HG02642 (cell line): ENCODE data around the gene MCU.
"Not testable (repeated sequence)": the region's sequence is repeated elsewhere in the genome, so short reads cannot be mapped to it uniquely, and the experiment has no call there.

Source experiments
- ATAC-seq: cut with Tn5 transposase; IDR thresholded peaks from one replicate; pipeline ENCODE4 v1.9.1; 2021; ENCODE audit warnings: mild to moderate bottlenecking; ENCODE audit not compliant: unreplicated experiment, poor library complexity

MCU gene

DNA sequence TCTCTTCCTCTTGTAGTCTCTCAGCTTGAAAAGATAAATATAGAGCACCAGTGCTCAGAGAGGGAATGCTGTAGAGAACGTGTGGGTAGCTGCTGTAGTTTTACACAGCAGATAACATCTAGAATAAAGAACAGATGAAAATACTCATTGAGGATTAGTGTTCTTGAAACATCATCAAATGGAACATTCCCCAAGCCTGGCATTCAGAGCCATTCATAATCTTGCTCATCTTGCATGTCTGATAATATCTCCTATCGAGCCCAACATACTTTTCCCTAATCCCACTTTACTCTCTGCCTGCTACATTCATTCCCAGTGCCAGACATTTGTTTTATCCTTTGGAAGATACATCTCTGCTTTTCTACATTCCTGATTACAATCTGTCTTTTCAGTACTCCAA lies 35.2 kb downstream of the MCU start:
- ATAC-seq: no peak

DNA sequence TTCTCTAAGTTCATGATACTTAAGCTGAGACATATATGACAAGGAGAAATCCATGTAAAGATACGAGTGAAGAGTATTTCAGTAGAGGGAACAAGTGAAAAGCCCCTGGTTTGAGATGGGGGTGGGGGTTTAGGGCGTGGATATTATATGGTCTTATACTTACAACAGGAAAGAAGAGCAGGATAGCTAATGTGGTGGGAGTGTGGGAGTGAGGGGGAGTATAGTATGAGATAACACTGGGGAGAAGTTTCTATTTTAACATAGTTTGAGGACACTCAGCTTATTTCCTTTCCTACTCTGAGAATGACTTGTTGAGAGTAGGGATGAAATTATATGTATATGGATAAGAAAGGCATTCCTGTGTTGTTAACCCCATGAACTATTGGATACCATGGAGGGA lies 36.5 kb downstream of the MCU start:
- no peak for ATAC-seq

DNA sequence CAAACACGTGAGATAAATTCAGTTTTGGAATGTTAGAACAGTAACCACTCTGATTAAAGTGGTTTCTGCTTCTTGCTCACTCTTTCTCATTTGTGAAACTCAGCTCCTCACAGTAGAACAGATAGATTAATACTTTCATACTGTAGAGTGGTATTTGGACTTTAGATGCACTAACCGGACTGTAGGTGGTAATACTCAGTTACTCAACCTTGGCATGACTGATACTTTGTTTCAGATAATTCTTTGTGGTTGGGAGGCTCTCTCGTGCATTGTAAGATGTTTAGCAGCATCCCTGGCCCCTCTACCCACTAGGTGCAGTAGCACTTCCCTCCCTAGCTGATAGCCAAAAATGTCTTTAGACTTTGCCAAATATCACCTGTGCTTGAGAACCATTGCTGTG lies 37.6 kb downstream of the MCU start:
- ATAC-seq: peak; percentile 59

DNA sequence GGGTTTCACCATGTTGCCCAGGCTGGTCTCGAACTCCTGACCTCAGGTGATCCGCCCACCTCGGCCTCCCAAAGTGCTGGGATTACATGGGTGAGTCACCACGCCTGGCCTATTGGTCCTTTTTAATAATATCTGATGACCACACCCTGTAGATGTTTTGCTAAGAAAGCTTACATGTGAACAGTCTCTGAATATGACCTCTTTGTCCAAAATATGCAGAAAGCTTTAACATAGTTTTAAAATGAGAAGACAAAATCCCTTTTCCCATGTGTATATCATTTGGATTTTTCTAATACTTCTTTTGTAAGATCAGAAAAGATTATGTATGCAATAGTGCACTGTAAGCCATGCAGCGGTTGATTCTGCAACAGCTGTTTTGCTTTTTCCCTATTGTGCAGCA lies 38.5 kb downstream of the MCU start:
- ATAC-seq: no peak

DNA sequence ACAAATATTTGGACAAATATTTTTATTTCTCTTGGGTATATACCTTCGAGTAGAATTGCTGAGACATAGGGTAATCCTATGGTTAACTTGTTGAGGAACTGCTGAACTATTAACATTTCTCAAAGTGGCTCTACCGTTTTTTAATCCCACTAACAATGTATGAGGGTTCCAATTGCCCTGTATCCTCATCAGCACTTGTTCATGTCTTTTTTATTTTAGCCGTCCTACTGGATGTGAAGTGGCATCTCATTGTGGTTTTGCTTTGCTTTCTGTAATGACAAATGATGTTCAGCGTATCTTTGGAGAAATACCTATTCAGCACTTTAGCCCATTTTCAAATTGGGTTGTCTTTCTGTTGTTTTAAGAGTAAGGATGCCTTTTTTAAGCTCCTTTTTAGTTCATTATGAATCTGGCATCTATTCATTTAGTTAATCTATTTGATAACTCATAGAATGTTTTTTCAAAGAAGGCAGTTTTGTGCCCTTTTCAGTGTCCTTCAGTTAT lies 40.0 kb downstream of the MCU start:
- no peak for ATAC-seq

DNA sequence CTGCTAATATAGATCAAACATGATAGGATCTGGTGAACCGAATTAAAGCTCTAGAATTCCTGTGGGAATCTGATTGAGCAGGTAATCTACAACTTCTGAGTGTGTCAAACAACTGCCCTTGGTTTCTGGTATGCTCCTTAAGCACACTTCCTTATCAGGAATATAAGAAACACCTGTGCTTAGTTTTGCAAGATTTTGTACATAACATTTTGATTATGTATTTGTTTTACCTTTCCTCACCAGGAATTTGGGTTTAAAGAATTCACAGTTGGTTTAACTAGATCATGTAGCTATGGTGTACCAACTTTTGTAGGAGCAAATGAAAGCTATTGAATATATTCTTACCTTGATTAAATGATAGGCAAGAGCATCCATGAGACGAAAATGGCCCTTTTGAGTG lies 40.6 kb downstream of the MCU start:
- no peak for ATAC-seq

DNA sequence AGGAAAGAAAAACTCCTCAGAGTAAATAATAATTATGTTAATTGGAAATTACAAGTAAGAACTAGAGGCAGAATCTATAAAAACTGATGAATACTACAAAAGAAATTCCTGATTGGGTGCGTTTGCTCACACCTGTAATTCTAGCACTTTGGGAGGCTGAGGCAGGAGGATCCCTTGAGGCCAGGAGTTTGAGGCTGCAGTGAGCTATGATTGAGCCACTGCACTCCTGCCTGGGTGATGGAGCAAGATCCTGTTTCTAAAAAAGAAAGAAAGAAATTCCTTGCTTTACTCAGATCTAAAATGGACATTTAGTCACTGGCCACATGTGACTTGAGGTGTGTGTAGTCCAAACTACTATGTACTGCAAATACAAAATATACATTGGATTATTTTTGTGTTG lies 42.0 kb downstream of the MCU start:
- no peak for ATAC-seq

DNA sequence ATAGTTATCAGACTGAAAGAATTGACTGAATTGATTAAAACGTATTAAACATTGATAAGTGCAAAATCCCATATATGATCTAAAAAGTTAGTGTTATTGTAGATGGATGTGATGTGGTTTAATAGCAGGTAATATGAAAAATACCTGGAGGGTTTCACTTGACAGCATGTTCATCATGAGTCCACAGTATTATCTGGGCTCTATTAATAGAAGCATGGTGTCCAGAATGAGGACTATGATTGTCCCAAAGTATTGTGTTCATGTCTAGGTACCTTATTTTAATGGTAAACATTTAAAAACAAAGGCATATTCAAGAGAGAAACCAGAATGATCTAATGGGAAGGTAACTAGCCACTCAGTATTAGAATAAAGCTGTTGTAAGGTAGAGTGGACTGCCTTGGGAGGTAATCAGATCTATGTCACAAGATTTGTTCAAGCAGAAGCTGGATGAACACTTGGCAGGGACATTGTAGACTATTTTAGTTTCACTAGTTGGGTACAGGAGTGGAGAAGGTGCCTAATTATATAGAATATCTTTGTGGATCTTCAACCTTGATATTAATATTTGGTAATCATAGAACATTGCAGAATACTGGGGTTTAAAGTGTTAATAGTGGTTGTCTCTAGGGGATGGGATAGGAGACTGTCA lies 43.5 kb downstream of the MCU start:
- ATAC-seq: no peak

DNA sequence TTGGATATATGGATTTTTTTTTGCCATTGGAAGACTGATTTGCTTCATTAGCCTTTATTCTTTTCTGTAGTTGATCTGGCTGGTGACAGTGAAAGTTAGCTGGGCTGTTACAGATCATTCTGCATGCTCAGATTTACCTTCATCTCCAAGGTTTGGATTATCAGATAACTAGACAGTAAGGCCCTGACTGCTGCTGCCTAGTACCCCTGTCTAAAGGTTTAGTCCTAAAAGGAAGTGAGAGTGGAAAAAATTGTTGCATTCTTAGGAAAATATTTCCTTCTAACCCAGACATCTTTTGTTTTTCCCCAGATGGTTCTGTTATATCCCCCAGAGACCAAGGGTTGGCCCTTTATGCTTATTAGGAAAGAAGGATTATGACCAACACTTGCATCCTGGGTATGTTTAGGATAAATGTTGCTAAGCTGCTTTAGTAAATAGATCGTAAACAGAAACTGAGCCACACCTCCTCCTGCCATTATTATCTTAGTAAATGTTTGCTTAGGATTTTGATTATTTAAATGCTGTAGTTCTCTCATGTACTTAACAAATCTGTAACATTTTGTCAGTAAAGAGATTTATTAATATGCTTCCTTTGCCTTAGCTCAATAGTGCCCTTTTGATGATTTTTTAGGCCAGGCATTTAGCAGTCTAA lies 44.4 kb downstream of the MCU start:
- no peak for ATAC-seq

DNA sequence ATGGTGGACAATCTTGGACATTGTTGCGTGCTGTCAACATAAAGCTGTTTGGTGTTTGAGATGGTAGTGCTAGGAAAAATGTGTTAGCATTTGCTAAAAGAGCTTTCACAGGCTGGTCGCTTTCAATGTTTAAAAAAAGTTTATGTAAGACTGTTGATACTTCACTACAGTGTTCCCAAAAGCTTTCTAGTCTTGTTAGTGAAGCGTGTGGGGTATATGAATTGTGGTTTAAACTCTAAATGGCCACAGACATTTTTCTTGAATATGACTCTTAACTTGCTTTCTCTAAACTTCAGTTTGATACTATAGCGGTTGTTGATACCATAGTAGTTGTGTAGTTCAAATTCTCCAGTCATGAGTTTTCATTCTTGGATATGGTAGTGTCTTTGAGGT lies 44.9 kb downstream of the MCU start:
- ATAC-seq: no peak

DNA sequence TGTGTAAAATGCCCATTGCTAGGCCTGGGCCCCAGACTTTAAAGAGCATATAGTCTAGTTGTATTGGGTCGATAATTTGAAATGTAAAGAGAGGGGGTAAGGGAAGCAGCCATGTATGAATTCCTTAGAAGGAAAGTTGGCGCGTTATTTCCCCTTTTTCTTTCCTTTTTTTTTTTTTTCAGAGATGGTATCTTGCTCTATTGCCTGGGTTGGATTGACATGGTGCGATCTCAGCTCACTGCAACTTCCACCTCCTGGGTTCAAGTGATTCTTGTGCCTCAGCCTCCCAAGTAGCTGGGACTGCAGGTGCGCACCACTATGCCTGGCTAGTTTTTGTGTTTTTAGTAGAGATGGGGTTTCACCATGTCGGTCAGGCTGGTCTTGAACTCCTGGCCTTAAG lies 45.4 kb downstream of the MCU start:
- ATAC-seq: not testable (repeated sequence)

DNA sequence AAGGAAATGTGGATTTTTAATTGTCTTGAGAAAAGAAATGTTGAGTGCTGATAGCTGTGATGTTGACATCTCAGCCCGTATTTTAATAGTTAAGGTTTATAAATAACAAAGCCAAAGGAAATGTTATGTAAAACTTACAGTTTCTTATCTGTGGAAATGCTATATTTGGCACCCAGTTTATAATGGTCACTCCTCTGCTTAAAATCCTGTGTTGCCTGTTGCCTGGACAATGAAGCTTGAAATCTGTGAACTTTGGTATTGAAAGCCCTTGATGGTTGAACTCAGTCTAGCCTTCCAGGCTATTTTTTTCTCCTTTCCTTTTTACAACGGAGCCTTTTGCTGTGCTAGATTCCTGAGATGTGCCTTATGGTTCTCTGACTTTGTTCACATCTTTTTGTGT lies 46.5 kb downstream of the MCU start:
- no peak for ATAC-seq

DNA sequence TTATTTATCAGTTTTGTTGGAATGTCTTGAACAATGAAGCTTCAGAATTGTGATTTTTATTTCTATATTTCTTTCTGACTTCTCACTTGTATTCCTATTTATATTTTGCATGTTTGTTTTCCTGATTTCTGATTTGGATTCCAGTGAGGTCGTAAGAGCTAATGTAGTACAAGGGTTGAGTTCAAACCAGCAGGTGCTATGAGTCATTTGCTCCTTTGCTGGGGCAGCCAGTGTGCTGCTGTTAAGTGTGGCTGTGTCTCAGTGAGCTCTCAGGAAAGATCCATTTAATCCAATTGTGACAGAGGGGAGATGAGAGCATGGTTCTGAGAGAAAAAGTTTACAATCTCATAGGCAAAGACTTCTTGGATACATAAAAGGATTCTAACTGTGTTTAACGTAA lies 48.6 kb downstream of the MCU start:
- ATAC-seq: no peak

DNA sequence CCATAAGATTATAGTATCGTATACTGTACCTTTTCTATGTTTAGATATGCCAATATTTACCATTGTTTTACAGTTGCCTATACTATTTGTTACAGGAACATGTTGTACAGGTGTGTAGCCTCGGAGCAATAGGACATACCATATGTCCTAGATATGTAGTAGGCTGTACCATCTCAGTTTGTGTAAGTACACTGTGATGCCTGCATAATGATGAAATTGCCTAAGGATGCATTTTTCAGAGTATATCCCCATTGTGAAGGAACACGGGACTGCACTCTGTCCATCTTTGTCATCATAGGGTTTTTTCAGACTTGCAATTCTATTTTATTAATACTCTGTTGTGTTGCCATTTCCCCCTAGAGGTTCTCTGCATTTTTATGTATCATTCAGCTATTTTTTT lies 50.1 kb downstream of the MCU start:
- ATAC-seq: no peak

DNA sequence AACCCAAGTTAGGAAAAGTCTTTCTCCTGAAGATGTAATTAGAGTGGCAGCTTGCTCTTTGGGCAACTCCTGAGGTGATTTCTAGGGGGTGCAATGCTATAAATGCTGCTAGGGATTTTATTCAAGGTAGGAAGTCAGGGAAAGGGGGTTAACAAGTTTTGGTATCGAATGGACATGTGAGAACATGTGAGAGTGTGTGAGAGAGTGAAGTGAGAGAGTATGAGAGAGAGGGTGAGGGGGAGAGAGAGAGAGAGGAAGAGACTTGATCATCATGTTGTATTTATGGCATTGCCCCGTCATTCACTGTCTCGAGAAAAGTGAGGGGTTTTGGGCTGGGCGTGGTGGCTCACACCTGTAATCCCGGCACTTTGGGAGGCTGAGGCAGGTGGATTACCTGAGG lies 50.9 kb downstream of the MCU start:
- no peak for ATAC-seq

DNA sequence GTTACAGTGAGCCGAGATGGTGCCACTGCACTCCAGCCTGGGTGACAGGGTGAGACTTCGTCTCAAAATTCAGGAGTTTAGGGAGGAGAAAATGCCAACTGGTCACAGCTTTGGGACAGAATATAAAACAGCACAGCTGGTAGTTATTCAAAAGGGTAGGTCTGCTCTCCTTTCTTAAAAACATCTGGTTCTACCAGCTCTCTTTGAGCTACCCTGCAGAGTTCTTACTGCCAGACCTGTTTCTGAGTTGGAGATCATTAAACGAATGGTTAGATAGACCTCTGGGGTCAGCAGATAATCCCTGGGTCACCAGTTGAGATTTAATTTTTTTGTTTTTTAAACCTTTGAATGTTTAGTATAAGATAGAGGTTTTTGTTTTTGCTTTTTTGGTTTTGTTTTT lies 52.6 kb downstream of the MCU start:
- ATAC-seq: no peak

DNA sequence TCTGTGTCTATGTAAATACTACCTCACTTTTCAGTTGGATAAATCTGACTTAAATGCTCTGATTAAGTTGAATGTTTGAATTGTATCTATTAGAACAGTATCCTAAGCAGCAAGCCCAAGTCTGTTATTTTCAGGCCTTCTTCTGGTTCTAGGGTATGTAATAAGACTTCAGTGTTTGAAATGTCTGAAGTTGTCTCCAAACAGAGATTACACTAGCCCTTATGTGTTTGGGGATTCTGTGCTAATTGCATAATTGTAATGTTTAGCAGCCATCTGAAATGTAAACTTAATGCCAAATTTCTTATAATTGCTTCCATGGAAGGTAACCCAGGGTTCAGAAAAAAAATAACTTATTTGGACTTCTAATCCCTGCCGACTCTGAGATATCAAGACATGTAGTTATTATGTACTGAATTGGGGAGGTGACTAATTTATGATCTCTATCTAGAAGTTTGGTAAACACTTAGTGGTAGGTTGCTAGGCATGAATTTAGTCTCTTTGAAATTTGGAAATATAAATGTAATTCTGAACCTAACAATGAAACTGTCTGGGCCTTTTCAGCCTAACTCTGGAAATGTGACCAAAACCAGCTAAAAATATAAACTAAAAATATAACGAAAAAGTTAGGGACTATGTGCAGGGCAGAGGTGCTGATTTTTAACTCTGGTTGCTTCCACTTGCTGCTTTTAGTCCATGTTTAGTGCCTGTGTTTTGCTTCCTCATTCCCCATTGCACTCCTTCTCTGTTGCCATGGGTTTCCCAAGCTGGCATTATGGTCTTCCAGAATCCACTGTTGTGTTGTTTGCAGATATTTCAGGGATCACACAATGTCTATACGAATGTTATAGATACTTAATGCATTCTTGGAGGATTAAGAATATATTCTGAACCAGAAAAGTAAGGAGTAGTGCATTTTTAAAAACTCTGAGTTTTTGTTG lies 54.8 kb downstream of the MCU start:
- no peak for ATAC-seq

DNA sequence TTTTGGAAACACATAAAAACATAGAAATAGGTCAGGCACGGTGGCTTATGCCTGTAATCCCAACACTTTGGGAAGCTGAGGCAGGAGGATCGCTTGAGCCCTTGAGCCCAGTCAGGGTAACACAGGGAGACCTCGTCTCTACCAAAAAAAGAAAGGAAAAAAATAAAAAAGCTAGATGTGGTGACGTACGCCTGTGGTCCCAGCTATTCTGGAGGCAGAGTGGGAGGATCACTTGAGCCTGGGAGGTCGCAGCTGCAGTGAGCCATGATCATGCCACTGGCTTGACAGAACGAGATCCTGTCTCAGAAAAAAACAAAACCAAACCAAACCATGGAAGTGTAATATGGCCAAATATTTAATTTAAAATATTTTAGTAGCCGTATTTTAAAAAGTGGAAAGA lies 55.6 kb downstream of the MCU start:
- no peak for ATAC-seq

DNA sequence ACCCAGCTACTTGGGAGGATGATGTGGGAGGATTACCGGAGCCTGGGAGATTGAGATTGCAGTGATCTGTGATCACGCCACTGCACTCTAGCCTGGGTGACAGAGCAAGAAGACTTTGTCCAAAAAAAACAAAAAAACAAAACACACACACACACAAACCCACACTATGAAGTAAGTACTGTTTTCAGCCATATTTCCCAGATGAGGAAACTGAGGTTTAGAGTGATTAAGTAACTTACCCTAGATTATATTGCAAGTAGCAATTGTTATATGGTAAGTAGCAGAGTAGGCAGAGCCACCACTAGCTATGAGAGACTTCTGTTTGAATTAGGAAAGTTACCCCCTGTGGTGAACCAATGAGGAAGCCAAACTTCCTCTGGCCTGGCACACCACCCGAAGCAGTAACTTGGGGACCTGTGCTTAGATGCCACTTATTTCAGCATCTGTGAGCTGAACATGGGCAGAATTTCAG lies 61.9 kb downstream of the MCU start:
- ATAC-seq: no peak

DNA sequence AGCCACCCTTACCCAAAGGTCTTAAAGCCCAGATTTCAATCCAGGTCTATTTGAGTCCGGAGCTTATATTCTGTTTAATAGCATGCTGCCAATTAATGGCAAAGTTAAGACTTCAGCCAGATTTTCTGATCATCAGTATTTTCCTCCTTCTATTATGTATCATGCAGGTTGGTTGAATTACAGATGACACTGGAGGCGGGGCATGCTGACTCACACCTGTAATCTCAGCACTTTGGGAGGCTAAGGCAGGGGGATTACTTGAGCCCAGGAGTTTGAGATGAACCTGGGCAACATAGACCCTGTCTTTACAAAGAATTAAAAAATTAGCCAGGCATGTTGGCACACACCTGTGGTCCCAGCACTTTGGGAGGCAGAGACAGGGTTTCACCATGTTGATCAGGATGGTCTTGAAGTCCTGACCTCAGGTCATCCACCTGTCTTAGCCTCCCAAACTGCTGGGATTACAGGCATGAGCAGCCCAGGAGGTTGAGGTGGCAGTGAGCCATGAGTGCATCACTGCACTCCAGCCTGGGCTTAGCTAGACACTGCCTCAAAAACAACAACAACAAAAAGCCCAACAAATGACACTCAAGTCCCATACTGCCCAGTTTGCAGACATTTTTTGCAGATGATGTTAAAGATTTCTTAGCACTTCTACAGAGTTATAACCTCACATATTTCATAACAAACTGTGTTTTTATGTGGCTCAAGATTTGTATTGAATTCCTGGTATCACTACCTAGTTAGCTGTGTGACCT lies 62.5 kb downstream of the MCU start:
- no peak for ATAC-seq
